GM12864 (cell line): ENCODE results near the gene SLC35D3.

Experiments used
- DNase-seq: peaks from one replicate; pipeline ENCODE4 v3.0.0-alpha.2; 2011; ENCODE audit warnings: low read depth
- H3K4me3 ChIP-seq: 2 replicates; pipeline ENCODE4 v1.5.1; 2011; ENCODE audit warnings: mild to moderate bottlenecking, low read depth, low read length, control low read depth
- CTCF ChIP-seq: IDR thresholded peaks from 2 replicates; pipeline ENCODE4 v1.5.1; 2011; ENCODE audit warnings: low read depth, mild to moderate bottlenecking, moderate library complexity, low read length, control low read depth, inconsistent platforms; ENCODE audit errors: missing control alignments

SLC35D3 gene

DNA sequence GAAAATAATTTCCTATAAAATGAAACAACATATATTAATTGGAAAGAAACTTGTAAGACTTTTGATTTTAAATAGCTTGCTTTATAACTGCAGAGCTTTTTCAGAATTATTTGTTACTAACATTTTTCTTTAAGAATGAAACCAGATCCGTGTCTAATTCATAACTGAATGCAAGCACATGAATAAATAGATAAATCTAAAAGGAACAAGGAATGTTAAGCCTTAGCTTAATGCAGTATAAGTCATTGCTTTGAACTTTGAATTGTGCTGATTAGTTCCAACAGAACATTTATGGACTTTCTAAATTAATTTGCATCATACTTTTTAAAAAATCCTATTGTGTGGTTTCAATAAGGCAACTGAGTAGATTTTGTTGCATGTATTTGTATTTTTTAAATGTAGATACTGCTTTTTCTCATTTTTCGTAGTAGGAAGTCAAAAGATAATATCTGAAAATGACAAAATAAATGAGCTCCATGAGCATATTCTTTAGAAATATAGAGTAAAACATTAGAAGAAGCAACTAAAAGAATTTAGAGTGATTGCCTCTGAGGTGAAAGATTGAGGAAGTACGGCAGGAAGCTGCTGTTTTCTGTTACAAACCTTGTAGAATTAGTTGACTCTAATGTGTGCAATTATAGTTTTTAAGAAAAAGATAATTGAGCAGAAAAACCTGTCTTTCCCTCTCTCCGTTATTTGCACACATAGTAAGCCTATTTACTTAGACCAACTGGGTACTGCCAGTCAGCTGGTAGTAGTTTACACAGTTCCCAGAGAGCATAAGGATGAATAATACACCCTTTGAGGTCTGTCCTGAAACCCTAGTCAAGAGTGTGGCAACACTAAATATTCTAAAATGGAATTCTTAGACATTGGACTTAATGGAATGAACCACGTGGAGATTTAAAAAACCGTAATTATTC is 32.6 kb upstream of the SLC35D3 start:
- no peak for DNase-seq
- no peak overlapping the region for H3K4me3 ChIP-seq
- no peak for TF ChIP-seq CTCF

- H3K4me3 ChIP-seq = no peak overlapping the region
- TF ChIP-seq CTCF = no peak
Observed at GRCh38 chr6:136890194-136890839, 31.8 kb upstream of the SLC35D3 start.

GRCh38 chr6:136890986-136891385 is 31.1 kb upstream of the SLC35D3 start:
- DNase-seq = no peak
- no peak overlapping the region for H3K4me3 ChIP-seq
- TF ChIP-seq CTCF = no peak

More at GRCh38 chr6:136890194-136890839, 31.8 kb upstream of the SLC35D3 start:
- no peak for DNase-seq

DNA sequence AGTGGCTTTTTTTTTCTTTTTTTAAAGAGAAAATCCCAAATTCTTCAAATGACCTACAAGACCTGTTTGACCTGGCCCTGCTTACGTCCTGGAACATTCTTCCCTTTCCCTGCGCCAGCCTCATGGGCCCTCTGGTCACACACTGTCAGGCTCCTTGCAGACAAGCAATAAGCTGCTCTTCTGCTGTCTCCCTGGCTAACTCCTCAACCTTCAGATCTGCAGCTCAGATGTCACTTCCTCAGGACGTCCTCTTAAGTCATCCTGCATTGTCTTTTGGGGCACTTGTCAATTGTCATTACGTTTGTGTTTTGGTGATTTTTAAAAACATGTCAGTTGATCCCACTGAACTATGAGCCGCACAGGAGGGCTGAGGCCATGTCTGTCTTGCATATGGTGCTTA is 28.9 kb upstream of the SLC35D3 start:
- H3K4me3 ChIP-seq = no peak overlapping the region
- DNase-seq = no peak
- TF ChIP-seq CTCF = no peak

DNA sequence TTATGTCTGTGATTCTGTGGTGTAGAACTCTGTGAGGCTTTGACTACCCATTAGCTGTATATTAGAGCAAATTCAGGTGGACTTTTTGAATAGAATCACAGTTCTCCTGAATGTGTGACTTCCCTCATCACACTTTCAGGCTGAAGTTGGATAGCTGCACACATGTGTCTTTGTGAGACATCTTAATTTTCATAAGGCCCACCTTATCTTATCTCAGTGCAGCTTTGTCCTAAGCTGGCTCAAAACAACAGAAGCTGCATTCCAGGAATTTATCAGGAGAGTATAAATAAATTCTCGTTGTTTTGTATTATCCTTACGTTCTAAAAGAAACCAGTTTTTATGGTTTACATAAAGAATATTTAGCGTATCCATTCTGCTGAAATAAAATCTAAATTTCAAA is 26.2 kb upstream of the SLC35D3 start:
- no peak for TF ChIP-seq CTCF
- H3K4me3 ChIP-seq = no peak overlapping the region
- no peak for DNase-seq

DNA sequence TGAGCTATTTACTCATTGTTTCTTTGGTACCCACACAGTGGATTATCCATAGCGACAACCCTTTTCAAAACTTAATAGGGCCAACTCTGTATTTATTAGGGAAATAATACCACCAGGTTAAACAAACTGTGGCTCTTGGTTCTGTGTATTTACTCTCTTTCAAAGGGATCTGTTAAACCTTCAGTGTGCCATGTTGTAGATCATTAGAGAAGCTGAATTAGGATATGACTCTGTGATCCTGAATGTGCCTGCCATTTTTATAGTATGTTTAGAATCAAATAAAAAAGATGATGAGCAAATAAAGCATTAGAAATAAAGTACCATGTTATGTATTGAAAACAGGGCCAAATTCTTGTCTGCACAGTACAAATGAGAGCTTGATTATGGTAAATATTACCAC is 25.0 kb upstream of the SLC35D3 start:
- H3K4me3 ChIP-seq = no peak overlapping the region
- DNase-seq = no peak
- TF ChIP-seq CTCF = no peak
